ENCODE results near the gene CHCHD5. TPM values are rescaled to one million over a fixed set of nuclear protein-coding genes. Genes with fewer than 3 reads are reported as not detected.

Gene CHCHD5
- total and polyA plus RNA-seq, 4 donors = 5.0 to 59.9 (median 21.2) TPM

GRCh38 chr2:112603731-112604130 is 19.3 kb downstream of the CHCHD5 start:
- H3K36me3 ChIP-seq (ENCODE audit: control insufficient read depth in 4 of 4, insufficient read depth in 3 of 4, low read depth in 1 of 4, low read length in 3 of 4) = no peaks in the 10 kb centered on the region
- H3K4me3 ChIP-seq (ENCODE audit: low read depth in 1 of 3, low read length in 3 of 3) = no peak overlapping the region
- H3K9ac ChIP-seq (ENCODE audit: low read depth in 1 of 2, low read length in 2 of 2) = no peak overlapping the region
- H3K27me3 ChIP-seq (ENCODE audit: control insufficient read depth in 4 of 4, insufficient read depth in 4 of 4, low read length in 3 of 4) = no peaks in the 10 kb centered on the region
- H3K9me3 ChIP-seq (ENCODE audit: control insufficient read depth in 4 of 4, low read length in 3 of 4) = no peaks in the 10 kb centered on the region
- WGBS = 85% methylated on average over 2 of the region's 2 CpGs
- no peak for DNase-seq (ENCODE audit: low spot score)
- H3K27ac ChIP-seq (ENCODE audit: low read depth in 1 of 2, low read length in 2 of 2) = no peak overlapping the region
- TF ChIP-seq HNF4G (IDR thresholded peaks at IDR 0.05) = no peak
- TF ChIP-seq SP1 (IDR thresholded peaks at IDR 0.05) = no peak
- TF ChIP-seq ATF3 (IDR thresholded peaks at IDR 0.05) = no peak
- no peak for TF ChIP-seq FOXA1 (IDR thresholded peaks at IDR 0.05)
- no peak for TF ChIP-seq HNF4A (conservative IDR thresholded peaks at IDR 0.05)
- peaks cover 7 to 25% (median 12%) of the 10 kb centered on the region in 4 donors for H3K4me1 ChIP-seq (ENCODE audit: control insufficient read depth in 4 of 4, insufficient read depth in 4 of 4, low read length in 3 of 4)

GRCh38 chr2:112604952-112605351 is 20.5 kb downstream of the CHCHD5 start:
- 86% methylated on average over 4 of the region's 4 CpGs for WGBS
- Histone ChIP-seq H3K9ac (ENCODE audit: low read depth in 1 of 2, low read length in 2 of 2) (no peak overlapping the region), H3K9me3 (ENCODE audit: control insufficient read depth in 4 of 4, low read length in 3 of 4) (no peaks in the 10 kb centered on the region), H3K27me3 (ENCODE audit: control insufficient read depth in 4 of 4, insufficient read depth in 4 of 4, low read length in 3 of 4) (no peaks in the 10 kb centered on the region), H3K4me3 (ENCODE audit: low read depth in 1 of 3, low read length in 3 of 3) (no peak overlapping the region), H3K36me3 (ENCODE audit: control insufficient read depth in 4 of 4, insufficient read depth in 3 of 4, low read depth in 1 of 4, low read length in 3 of 4) (no peaks in the 10 kb centered on the region), H3K27ac (ENCODE audit: low read depth in 1 of 2, low read length in 2 of 2) (no peak overlapping the region), H3K4me1 (ENCODE audit: control insufficient read depth in 4 of 4, insufficient read depth in 4 of 4, low read length in 3 of 4) (peaks cover 7 to 24% (median 12%) of the 10 kb centered on the region in 4 donors)
- DNase-seq (ENCODE audit: low spot score) = no peak
- TF ChIP-seq FOXA2 (IDR thresholded peaks at IDR 0.05) (no peak), MAX (IDR thresholded peaks at IDR 0.05) (no peak), REST (IDR thresholded peaks at IDR 0.05) (no peak)

- Histone ChIP-seq H3K27me3 (ENCODE audit: control insufficient read depth in 4 of 4, insufficient read depth in 4 of 4, low read length in 3 of 4) (no peaks in the 10 kb centered on the region), H3K4me3 (ENCODE audit: low read depth in 1 of 3, low read length in 3 of 3) (no peak overlapping the region), H3K9me3 (ENCODE audit: control insufficient read depth in 4 of 4, low read length in 3 of 4) (no peaks in the 10 kb centered on the region), H3K4me1 (ENCODE audit: control insufficient read depth in 4 of 4, insufficient read depth in 4 of 4, low read length in 3 of 4) (peaks cover 7 to 20% (median 12%) of the 10 kb centered on the region in 4 donors), H3K27ac (ENCODE audit: low read depth in 1 of 2, low read length in 2 of 2) (no peak overlapping the region), H3K9ac (ENCODE audit: low read depth in 1 of 2, low read length in 2 of 2) (no peak overlapping the region), H3K36me3 (ENCODE audit: control insufficient read depth in 4 of 4, insufficient read depth in 3 of 4, low read depth in 1 of 4, low read length in 3 of 4) (no peaks in the 10 kb centered on the region)
- TF ChIP-seq FOXA2 (IDR thresholded peaks at IDR 0.05) (no peak), JUND (IDR thresholded peaks at IDR 0.05) (no peak), HNF4G (IDR thresholded peaks at IDR 0.05) (no peak), GABPA (IDR thresholded peaks at IDR 0.05 in 1 of 2, conservative IDR thresholded peaks at IDR 0.05 in 1 of 2) (no peak), YY1 (IDR thresholded peaks at IDR 0.05) (no peak), SP1 (IDR thresholded peaks at IDR 0.05) (no peak), EGR1 (IDR thresholded peaks at IDR 0.05; ENCODE audit: low read depth in 2 of 2) (no peak), REST (IDR thresholded peaks at IDR 0.05) (no peak), MAX (IDR thresholded peaks at IDR 0.05) (no peak), ZBTB33 (IDR thresholded peaks at IDR 0.05) (no peak), FOXA1 (IDR thresholded peaks at IDR 0.05) (no peak)
- no peak for DNase-seq (ENCODE audit: low spot score)
- 94% methylated on average over 5 of the region's 5 CpGs for WGBS
These were observed 21.5 kb downstream of the CHCHD5 start for GRCh38 chr2:112605926-112606325.
